H54 (cell line): ENCODE results near the gene AURKAIP1.
"Not testable (repeated sequence)": the region's sequence is repeated elsewhere in the genome, so short reads cannot be mapped to it uniquely, and the experiment has no call there.

ENCODE experiments used
- DNase-seq: peaks from one replicate; pipeline ENCODE4 v3.0.0; 2011; ENCODE audit warnings: low spot score, mixed read lengths; ENCODE audit not compliant: insufficient read length
- FAIRE-seq: peaks from 3 replicates; lab custom pipeline; 2011; peaks lifted over from hg19 to GRCh38; lab: Jason Lieb, UNC
- POLR2A ChIP-seq: IDR thresholded peaks from 2 replicates; pipeline ENCODE4 v1.6.1; 2011; ENCODE audit warnings: low read depth, mild to moderate bottlenecking, low read length

The AURKAIP1 gene

DNA sequence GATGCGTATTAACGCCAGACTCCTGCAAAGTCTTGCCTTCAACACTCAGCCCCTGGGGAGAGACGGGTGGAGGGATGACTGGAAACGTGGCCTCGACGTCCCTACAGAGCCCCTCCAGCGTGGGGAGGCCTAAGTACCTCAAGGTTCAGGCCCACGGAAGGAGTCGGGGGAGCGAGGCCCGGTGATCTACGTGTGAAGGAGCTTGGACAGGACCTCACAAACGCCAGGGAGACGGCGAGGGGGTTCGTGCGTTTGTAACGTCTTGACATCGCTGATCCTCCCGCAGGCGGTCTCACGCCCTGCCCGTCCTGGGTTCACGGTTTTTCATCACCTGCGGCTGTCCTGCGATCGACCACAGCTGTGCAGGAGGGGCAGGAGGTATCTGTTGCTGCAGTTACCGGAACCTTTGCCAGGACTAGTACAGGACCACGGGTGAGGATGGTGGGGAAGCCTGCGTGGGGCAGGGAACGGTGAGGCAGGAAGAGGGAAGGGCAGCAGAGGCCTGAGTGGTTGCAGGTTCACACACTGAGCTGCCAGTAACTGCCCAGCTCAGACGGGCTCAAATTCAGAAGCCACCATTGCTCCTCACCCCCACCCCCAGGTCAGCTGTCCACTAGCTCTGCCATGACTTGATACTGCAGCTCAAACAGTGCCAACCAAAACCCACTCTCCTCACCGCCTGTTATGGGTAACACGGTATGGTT lies 25.0 kb upstream of the AURKAIP1 start:
- FAIRE-seq (no peak), DNase-seq (no peak)
- TF ChIP-seq POLR2A = no peak

GRCh38 chr1:1399187-1399871 lies 24.3 kb upstream of the AURKAIP1 start, which contains the start of gene CCNL2:
CCNL2 (minus strand) TSS chr1:1399335; CDS start chr1:1399306, 29 bp downstream.
- no peak for FAIRE-seq
- peak; percentile 87 for DNase-seq
- TF ChIP-seq POLR2A = peak; percentile 54; the same call in 1 of the 2 replicates

- DNase-seq (no peak), FAIRE-seq (no peak)
- TF ChIP-seq POLR2A = no peak
Measured at GRCh38 chr1:1398677-1399186, 23.7 kb upstream of the AURKAIP1 start.

- TF ChIP-seq POLR2A = no peak
- no peak for FAIRE-seq
- DNase-seq = no peak
Measured at GRCh38 chr1:1397839-1398523, 23.0 kb upstream of the AURKAIP1 start.

- DNase-seq (no peak), FAIRE-seq (no peak)
- no peak for TF ChIP-seq POLR2A
Measured at GRCh38 chr1:1395166-1395565, 20.2 kb upstream of the AURKAIP1 start.

DNA sequence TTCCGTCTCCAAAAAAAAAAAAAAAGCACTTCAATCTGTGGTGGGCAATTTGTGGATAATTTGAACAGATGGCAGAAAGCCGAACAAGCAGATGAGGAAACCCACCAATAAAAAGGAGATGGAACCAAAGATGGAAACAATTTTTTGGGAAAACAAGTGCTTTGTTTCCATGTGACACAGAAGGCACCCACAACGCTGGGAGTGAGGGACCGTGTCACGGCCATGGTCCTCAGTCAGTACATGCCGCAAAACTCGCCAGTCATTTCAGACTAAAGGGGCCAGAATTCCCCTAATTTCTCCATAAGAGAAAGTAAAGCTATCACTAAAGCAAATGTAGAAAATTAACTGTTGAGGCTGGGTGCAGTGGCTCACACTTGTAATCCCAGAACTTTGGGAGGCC lies 19.1 kb upstream of the AURKAIP1 start:
- TF ChIP-seq POLR2A = no peak
- DNase-seq (no peak), FAIRE-seq (no peak)

DNA sequence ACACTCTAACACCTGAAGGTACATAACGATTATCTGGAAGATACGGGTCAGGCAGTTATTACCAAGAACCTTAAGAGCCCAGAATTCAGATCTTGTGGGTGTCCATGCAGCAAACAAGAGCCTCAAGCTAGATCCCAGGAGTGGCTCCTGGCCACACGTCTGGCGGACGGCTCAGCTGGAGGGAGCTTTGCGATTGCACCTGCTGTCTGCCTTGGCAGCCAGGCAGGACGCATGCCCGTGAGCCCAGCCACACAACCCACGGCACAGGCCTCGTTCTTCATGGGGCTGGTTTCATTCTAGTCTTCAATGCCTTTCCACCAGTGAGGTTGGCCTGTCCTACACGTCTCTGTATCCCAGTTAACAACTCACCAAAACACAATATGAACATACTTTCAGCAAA lies 18.4 kb upstream of the AURKAIP1 start:
- TF ChIP-seq POLR2A = no peak
- FAIRE-seq (no peak), DNase-seq (no peak)

DNA sequence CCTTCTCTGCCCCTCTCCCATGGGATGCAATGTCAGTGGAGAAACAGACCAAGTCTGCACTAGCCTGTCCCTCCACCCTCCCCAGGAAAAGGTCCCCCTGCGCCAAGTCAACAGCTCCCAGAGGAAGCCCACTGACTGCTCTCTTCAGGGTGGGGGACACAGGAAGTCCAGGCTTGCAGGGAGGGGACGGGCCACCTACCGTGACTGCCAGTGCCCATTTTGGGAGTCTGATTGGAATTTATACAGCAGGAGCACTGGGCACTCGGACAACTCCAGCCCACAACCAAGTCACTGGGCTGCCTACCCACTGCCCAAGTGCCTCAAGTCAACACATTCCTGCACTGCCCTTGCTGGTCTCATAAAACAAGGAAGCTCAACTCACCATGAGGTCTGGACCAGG lies 18.0 kb upstream of the AURKAIP1 start:
- no peak for TF ChIP-seq POLR2A
- FAIRE-seq = no peak
- DNase-seq = no peak

- no peak for TF ChIP-seq POLR2A
- FAIRE-seq = no peak
- no peak for DNase-seq
Measured at GRCh38 chr1:1391225-1391624, 16.2 kb upstream of the AURKAIP1 start.

DNA sequence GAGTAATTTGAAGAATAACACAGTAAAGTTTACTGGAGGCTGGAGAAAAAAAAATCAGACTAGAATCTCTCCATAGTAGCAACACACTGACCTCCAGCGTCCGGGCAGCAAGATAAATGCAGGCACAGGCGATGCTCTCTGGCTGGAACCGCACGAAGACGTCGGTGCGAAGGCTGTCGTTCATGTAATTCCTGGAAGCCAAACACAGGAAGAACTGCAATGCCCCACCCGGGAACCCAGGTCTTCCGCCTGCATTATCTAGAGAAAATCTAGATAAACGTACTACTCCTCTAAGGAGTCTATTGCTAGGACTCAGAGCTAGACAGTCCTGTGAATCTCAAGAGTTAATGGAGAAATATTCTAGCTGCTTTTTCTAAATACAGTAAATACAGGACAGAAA lies 15.7 kb upstream of the AURKAIP1 start:
- FAIRE-seq (no peak), DNase-seq (no peak)
- no peak for TF ChIP-seq POLR2A

GRCh38 chr1:1388078-1388472 lies 13.1 kb upstream of the AURKAIP1 start:
- DNase-seq (no peak), FAIRE-seq (no peak)
- TF ChIP-seq POLR2A = no peak

DNA sequence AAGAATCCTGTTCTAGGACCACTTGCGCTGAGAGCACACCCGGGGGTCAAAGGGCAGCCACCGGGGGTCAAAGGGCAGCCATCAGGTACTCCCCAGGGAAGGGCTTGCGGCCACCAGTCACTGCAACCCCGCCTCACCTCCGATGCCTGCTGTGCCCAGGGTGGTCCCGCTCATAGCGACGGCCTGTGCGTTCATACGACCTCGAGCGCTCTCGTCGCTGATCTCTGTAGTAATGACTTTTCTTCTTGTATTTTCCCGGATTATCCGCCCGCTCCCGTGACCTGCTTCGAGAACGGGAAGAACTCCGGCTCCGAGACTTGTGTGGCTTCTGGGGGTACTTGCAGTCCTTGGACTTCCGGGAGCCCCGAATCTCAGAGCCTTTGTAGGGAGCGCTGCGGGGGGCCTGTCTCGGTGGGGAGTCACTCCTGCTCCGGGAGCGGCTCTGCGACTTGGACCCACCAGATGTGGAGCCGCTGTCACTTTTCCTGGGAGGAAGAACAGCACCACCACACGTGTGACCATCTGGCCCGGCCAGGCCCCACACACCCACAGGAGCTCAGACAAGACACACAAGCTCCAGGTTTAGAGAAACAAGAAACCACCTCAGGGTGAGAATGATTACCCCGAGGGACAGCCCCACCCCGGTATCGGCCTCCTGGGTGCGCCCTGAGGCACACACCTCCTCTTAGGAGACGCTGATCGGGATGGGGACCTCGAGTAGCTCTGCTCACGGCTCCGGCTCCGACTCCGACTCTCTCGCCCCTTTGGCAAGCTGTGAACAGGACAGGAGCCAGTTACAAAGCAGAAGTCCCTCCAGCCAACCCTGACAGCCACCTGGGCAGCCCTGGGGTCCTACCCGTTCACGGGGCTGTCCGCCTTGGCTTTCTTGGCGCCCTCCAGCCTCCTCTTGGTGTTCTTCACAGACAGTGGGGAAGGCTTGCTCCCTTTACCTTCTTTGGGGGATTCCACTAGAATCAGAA lies 12.4 kb upstream of the AURKAIP1 start:
- no peak for FAIRE-seq
- DNase-seq = no peak
- TF ChIP-seq POLR2A = no peak

DNA sequence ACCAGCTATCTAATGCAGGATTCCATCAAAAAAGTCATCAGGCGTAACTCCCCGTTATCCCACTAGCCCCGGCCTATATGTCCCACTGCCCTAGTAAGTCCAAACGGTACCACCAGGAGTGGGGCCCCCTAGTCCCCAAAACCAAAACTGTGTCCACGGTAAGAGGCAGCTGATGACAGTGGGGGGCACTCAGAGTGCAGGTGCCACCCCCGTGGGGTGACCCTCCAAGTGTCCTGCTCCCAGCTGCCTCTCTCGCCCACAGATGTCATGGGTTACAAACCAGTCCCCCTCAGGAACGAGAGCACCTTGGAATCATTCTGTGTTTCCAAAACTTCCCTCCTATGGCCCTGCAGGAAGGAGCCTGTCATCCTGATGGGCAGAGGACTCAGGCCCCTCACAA lies 10.9 kb upstream of the AURKAIP1 start:
- no peak for TF ChIP-seq POLR2A
- FAIRE-seq (no peak), DNase-seq (no peak)

GRCh38 chr1:1385339-1385738 lies 10.3 kb upstream of the AURKAIP1 start:
- FAIRE-seq, DNase-seq: not testable (repeated sequence)
